Erythroblast (primary cell): ENCODE results near the gene SNX18.
"Not testable (repeated sequence)": the region's sequence is repeated elsewhere in the genome, so short reads cannot be mapped to it uniquely, and the experiment has no call there.

Source experiments
- GATA1 ChIP-seq: IDR thresholded peaks from 2 replicates; pipeline ENCODE4 v1.6.1; 2011; ENCODE audit warnings: low read depth, mild to moderate bottlenecking, control low read depth, low read length, moderate library complexity
- POLR2A ChIP-seq: IDR thresholded peaks from 2 replicates; pipeline ENCODE4 v1.6.1; 2011; ENCODE audit warnings: mild to moderate bottlenecking, low read length

DNA sequence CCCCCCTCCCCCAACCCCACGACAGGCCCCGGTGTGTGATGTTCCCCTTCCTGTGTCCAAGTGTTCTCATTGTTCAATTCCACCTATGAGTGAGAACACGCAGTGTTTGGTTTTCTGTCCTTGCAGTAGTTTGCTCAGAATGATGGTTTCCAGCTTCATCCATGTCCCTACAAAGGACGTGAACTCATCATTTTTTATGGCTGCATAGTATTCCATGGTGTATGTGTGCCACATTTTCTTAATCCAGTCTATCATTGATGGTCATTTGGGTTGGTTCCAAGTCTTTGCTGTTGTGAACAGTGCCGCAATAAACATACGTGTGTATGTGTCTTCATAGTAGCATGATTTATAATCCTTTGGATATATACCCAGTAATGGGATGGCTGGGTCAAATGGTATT, 18.8 kb downstream of the SNX18 start:
- TF ChIP-seq POLR2A, GATA1: not testable (repeated sequence)
